ENCODE measurements around the gene YPEL1. TPM values are rescaled to one million over a fixed set of nuclear protein-coding genes. Genes with fewer than 3 reads are reported as not detected.
"Not testable (repeated sequence)": the region's sequence is repeated elsewhere in the genome, so short reads cannot be mapped to it uniquely, and the experiment has no call there.

The YPEL1 gene
- polyA plus RNA-seq, 1 donor from 2014 or later, result 16.8 TPM

- Mint-ChIP-seq H3K36me3 (no peaks in the 10 kb centered on the region), H3K27me3 (no peaks in the 10 kb centered on the region)
Observed at GRCh38 chr22:21681566-21682370, 53.8 kb downstream of the YPEL1 start.

GRCh38 chr22:21680830-21681565 lies 54.6 kb downstream of the YPEL1 start:
- Mint-ChIP-seq H3K4me3 (no peak overlapping the region), H3K27ac (no peak overlapping the region), H3K27me3 (no peaks in the 10 kb centered on the region), H3K4me1 (no peaks in the 10 kb centered on the region), H3K36me3 (no peaks in the 10 kb centered on the region), H3K9me3 (no peaks in the 10 kb centered on the region)

More at GRCh38 chr22:21681566-21682370, 53.8 kb downstream of the YPEL1 start:
- H3K4me3 Mint-ChIP-seq, result no peak overlapping the region
- H3K27ac Mint-ChIP-seq, result no peak overlapping the region
- no peaks in the 10 kb centered on the region for H3K4me1 Mint-ChIP-seq
- no peaks in the 10 kb centered on the region for H3K9me3 Mint-ChIP-seq

GRCh38 chr22:21679383-21679782 lies 56.2 kb downstream of the YPEL1 start:
- Mint-ChIP-seq H3K4me1 (no peaks in the 10 kb centered on the region), H3K27ac (no peak overlapping the region), H3K36me3 (peaks cover 3% of the 10 kb centered on the region), H3K9me3 (no peaks in the 10 kb centered on the region), H3K4me3 (no peak overlapping the region), H3K27me3 (no peaks in the 10 kb centered on the region)

- not testable (repeated sequence) for H3K4me3 Mint-ChIP-seq, H3K36me3 Mint-ChIP-seq, H3K27me3 Mint-ChIP-seq, H3K27ac Mint-ChIP-seq, H3K9me3 Mint-ChIP-seq, H3K4me1 Mint-ChIP-seq
Observed at GRCh38 chr22:21678842-21679241, 56.8 kb downstream of the YPEL1 start.

GRCh38 chr22:21677606-21678443 lies 57.8 kb downstream of the YPEL1 start:
- H3K4me1 Mint-ChIP-seq, result no peaks in the 10 kb centered on the region
- no peaks in the 10 kb centered on the region for H3K9me3 Mint-ChIP-seq
- no peak overlapping the region for H3K27ac Mint-ChIP-seq
- no peaks in the 10 kb centered on the region for H3K27me3 Mint-ChIP-seq
- H3K36me3 Mint-ChIP-seq, result peaks cover 3% of the 10 kb centered on the region
- no peak overlapping the region for H3K4me3 Mint-ChIP-seq

GRCh38 chr22:21674638-21675245 lies 60.9 kb downstream of the YPEL1 start:
- H3K27ac Mint-ChIP-seq, result no peak overlapping the region
- H3K36me3 Mint-ChIP-seq, result peaks cover 5% of the 10 kb centered on the region
- H3K27me3 Mint-ChIP-seq, result no peaks in the 10 kb centered on the region
- no peaks in the 10 kb centered on the region for H3K9me3 Mint-ChIP-seq
- peaks cover 0 to 3% (median 2%) of the 10 kb centered on the region in 3 donors for H3K4me1 Mint-ChIP-seq
- no peak overlapping the region for H3K4me3 Mint-ChIP-seq

GRCh38 chr22:21673534-21674321 lies 61.9 kb downstream of the YPEL1 start:
- Mint-ChIP-seq H3K4me1 (peaks cover 0 to 5% (median 4%) of the 10 kb centered on the region in 3 donors), H3K27ac (no peak overlapping the region), H3K27me3 (no peaks in the 10 kb centered on the region), H3K4me3 (no peak overlapping the region), H3K9me3 (no peaks in the 10 kb centered on the region), H3K36me3 (peaks cover 5% of the 10 kb centered on the region)

- H3K9me3 Mint-ChIP-seq, result no peaks in the 10 kb centered on the region
- no peaks in the 10 kb centered on the region for H3K27me3 Mint-ChIP-seq
- no peak overlapping the region for H3K27ac Mint-ChIP-seq
- H3K36me3 Mint-ChIP-seq, result peaks cover 5% of the 10 kb centered on the region
- no peak overlapping the region for H3K4me3 Mint-ChIP-seq
- peaks cover 3 to 8% (median 4%) of the 10 kb centered on the region in 3 donors for H3K4me1 Mint-ChIP-seq
Observed at GRCh38 chr22:21672107-21672629, 63.4 kb downstream of the YPEL1 start.

GRCh38 chr22:21669026-21669425 lies 66.6 kb downstream of the YPEL1 start:
- Mint-ChIP-seq H3K4me1 (peaks cover 4 to 15% (median 5%) of the 10 kb centered on the region in 3 donors), H3K9me3 (no peaks in the 10 kb centered on the region), H3K4me3 (peak overlapping the region in 2 of 4 donors; percentile 62 to 72), H3K27ac (peak overlapping the region in 2 of 3 donors; percentile 14 to 63), H3K27me3 (no peaks in the 10 kb centered on the region), H3K36me3 (peaks cover 2% of the 10 kb centered on the region)

- Mint-ChIP-seq H3K36me3 (no peaks in the 10 kb centered on the region), H3K9me3 (no peaks in the 10 kb centered on the region), H3K27me3 (no peaks in the 10 kb centered on the region), H3K4me1 (peaks cover 4 to 15% (median 5%) of the 10 kb centered on the region in 3 donors), H3K27ac (peak overlapping the region; percentile 82 to 99 (median 96)), H3K4me3 (peak overlapping the region; percentile 97 to 100 (median 99))
Observed at GRCh38 chr22:21666786-21667185, 68.8 kb downstream of the YPEL1 start.

- H3K27ac Mint-ChIP-seq, result peak overlapping the region; percentile 82 to 99 (median 96)
Observed at GRCh38 chr22:21665047-21665851, 70.3 kb downstream of the YPEL1 start.

GRCh38 chr22:21663738-21664137 lies 71.9 kb downstream of the YPEL1 start:
- peak overlapping the region; percentile 22 to 80 (median 73) for H3K27ac Mint-ChIP-seq
- no peaks in the 10 kb centered on the region for H3K27me3 Mint-ChIP-seq
- no peaks in the 10 kb centered on the region for H3K36me3 Mint-ChIP-seq
- peaks cover 4 to 9% (median 5%) of the 10 kb centered on the region in 3 donors for H3K4me1 Mint-ChIP-seq
- peak overlapping the region in 3 of 4 donors; percentile 42 to 82 (median 58) for H3K4me3 Mint-ChIP-seq
- H3K9me3 Mint-ChIP-seq, result no peaks in the 10 kb centered on the region

More at GRCh38 chr22:21665047-21665851, 70.3 kb downstream of the YPEL1 start:
- H3K4me3 Mint-ChIP-seq, result peak overlapping the region; percentile 97 to 100 (median 99)
- no peaks in the 10 kb centered on the region for H3K9me3 Mint-ChIP-seq
- H3K27me3 Mint-ChIP-seq, result no peaks in the 10 kb centered on the region
- H3K36me3 Mint-ChIP-seq, result no peaks in the 10 kb centered on the region
- peaks cover 5 to 15% (median 6%) of the 10 kb centered on the region in 3 donors for H3K4me1 Mint-ChIP-seq

GRCh38 chr22:21661991-21662390 lies 73.6 kb downstream of the YPEL1 start:
- Mint-ChIP-seq H3K27me3 (no peaks in the 10 kb centered on the region), H3K4me1 (peaks cover 4 to 8% (median 4%) of the 10 kb centered on the region in 3 donors), H3K4me3 (peak overlapping the region in 1 of 4 donors; percentile 26), H3K36me3 (no peaks in the 10 kb centered on the region), H3K27ac (no peak overlapping the region), H3K9me3 (no peaks in the 10 kb centered on the region)
